Pancreas (tissue), 10 donors: ENCODE measurements around the gene NOB1. TPM values are rescaled to one million over a fixed set of nuclear protein-coding genes. Genes with fewer than 3 reads are reported as not detected.

ENCODE experiments used
- ATAC-seq, 4 donors: fragments of 200-7000 bp; cut with Tn5 transposase; one replicate each; pipeline versions ENCODE4 v1.8.0 to v1.9.1; 2020; ENCODE audit warnings: mild to moderate bottlenecking in 4 of 4, moderate library complexity in 4 of 4
- DNase-seq, 6 donors: peaks; one replicate each; pipeline ENCODE4 v3.0.0-alpha.2; 2020
- FAIRE-seq: peaks from 2 replicates; lab custom pipeline; 2012; peaks lifted over from hg19 to GRCh38; lab: Jason Lieb, UNC
- H3K27ac ChIP-seq, 4 donors: fragments of 200-600 bp; sonication (generic); 1 replicate in 3 of 4; 2 replicates in 1 of 4; pipeline versions ENCODE4 v1.5.0 to v1.8.0; 2020
- H3K27me3 ChIP-seq, 4 donors: fragments of 200-600 bp; one replicate each; pipeline ENCODE4 v1.8.0; 2021
- H3K36me3 ChIP-seq, 3 donors: fragments of 200-600 bp; sonication (generic) in 1 of 3; one replicate each; pipeline versions ENCODE4 v1.5.0 to v1.8.0; 2020 to 2021
- H3K4me1 ChIP-seq, 3 donors: fragments of 200-600 bp; one replicate each; pipeline ENCODE4 v1.8.0; 2021
- H3K4me3 ChIP-seq, 4 donors: fragments of 200-600 bp; sonication (generic) in 2 of 4; one replicate each; pipeline versions ENCODE4 v1.5.0 to v1.8.0; 2020 to 2021
- H3K9me3 ChIP-seq, 4 donors: fragments of 200-600 bp; one replicate each; pipeline ENCODE4 v1.8.0; 2021
- WGBS, 2 donors: extraction: QIAGEN DNeasy Blood & Tissue Kit; methylation state at CpG; one replicate each; pipeline ENCODE4 v1.1.7; 2013; 5-methylcytosine and 5-hydroxymethylcytosine counted together
- intact Hi-C, 3 donors: fragments of 100-400 bp; cut with DNase I; formaldehyde crosslinking; loops; one replicate each; pipeline versions ENCODE4 v1.11.1 to v1.14.2; 2022
- polyA plus RNA-seq, 2 donors: library from polyadenylated mRNA; stranded (reverse); fragments of 200-250 nt; gene quantifications; one replicate each; pipeline ENCODE4 v1.2.3, GENCODE V29; 2013
- total RNA-seq, 6 donors: library from RNA; stranded (reverse); fragmentation: NEBNext Ultra II Directional in 4 of 6; extraction: Animal tissue kit (Norgen Biotek cat#: 25700) in 4 of 6; gene quantifications; one replicate each; pipeline versions ENCODE4 v1.2.1 to v1.2.4, GENCODE V29; 2021 to 2023
- TF ChIP-seq, protein P1 (sequence below), 4 donors: fragments of 200-600 bp; sonication (generic) in 3 of 4; IDR thresholded peaks; one replicate each; pipeline versions ENCODE4 v1.5.0 to v1.8.0; 2021; ENCODE audit warnings: antibody characterized with exemption in 4 of 4
- donor health status: healthy with polysubstance abuse.
- donor health status: DM: no; HTN: no; CAD: no; lungs with moderate emphysema.
- donor health status: DM: no; HTN: no; CAD: no.
- donor health status: control.
- donor health status: control.
- donor health status: Bipolar disorder and iron deficiency.
- donor health status: DM: yes; HTN: yes; CAD: no.
- donor health status: DM: no; HTN: no; CAD: no.
- donor health status: DM: no; HTN: no; CAD: no.
- donor health status: DM: yes; HTN: yes; CAD: no.

Gene NOB1
- total and polyA plus RNA-seq, 8 donors = 33.4 to 123 (median 55.1) TPM

DNA sequence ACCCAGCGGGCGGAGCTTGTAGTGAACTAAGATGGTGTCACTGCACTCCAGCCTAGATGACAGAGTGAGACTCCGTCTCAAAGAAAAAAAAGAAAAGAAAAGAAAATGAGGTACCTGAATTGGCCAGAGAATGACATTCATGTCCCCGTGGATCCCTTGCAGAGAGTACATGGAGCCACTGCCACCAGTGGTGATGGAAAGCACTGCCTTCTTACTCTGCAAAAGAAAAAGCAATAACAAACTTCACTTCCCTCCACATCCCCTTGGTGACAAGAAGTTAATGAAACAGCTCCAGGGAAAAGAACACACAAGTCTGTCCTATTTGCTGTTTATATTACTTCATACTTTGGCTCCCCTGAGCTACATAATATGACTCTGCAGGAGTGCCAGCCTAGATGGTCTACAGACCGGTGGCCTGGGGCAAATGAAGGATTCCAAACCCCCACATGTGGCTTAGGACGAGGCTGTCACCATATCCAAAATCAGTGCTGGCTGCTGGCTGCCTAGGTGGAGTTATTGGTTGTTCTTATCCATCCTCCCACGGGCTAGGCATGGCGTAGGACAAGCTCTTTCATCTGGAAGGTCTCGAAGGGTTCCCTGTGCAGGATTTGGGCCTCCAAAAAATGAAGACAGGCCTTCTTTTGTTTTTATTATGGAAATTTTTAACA, 41.7 kb downstream of the NOB1 start:
- Histone ChIP-seq H3K27ac (no peak overlapping the region), H3K4me3 (no peak overlapping the region), H3K4me1 (peaks cover 11 to 31% (median 11%) of the 10 kb centered on the region in 3 donors), H3K27me3 (no peaks in the 10 kb centered on the region), H3K9me3 (no peaks in the 10 kb centered on the region), H3K36me3 (no peaks in the 10 kb centered on the region)
- TF ChIP-seq, protein P1, sequence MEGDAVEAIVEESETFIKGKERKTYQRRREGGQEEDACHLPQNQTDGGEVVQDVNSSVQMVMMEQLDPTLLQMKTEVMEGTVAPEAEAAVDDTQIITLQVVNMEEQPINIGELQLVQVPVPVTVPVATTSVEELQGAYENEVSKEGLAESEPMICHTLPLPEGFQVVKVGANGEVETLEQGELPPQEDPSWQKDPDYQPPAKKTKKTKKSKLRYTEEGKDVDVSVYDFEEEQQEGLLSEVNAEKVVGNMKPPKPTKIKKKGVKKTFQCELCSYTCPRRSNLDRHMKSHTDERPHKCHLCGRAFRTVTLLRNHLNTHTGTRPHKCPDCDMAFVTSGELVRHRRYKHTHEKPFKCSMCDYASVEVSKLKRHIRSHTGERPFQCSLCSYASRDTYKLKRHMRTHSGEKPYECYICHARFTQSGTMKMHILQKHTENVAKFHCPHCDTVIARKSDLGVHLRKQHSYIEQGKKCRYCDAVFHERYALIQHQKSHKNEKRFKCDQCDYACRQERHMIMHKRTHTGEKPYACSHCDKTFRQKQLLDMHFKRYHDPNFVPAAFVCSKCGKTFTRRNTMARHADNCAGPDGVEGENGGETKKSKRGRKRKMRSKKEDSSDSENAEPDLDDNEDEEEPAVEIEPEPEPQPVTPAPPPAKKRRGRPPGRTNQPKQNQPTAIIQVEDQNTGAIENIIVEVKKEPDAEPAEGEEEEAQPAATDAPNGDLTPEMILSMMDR (IDR thresholded peaks at IDR 0.05) = no peak
- DNase-seq (no peak), FAIRE-seq (no peak), ATAC-seq (no peak)
- WGBS, 2 donors = 90 to 91% methylated on average over 9 of the region's 9 CpGs
- intact Hi-C loops = no loop called here

DNA sequence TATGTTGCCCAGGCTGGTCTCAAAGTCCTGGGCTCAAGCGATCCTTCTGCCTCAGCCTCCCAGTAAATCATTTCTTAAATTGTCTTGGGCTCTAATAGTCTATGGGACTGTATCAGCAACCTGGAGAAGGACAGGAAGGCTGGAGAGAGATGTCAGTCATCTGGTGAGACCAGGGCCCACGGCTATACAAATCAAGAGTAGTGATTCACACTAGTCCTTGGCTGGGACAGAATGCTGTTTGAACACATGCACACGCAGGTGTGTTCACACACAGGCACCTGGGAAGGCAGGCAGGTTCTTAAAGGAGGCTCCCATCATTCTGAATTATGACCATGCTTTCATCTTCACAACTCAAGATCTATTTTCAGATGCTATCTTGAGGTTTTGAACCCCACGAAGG, 42.4 kb downstream of the NOB1 start:
- ATAC-seq (peak; percentile 60 to 76 (median 66)), FAIRE-seq (no peak), DNase-seq (peak in 2 of 6 donors; percentile 54 to 66)
- TF ChIP-seq, protein P1 (IDR thresholded peaks at IDR 0.05) = no peak
- Histone ChIP-seq H3K36me3 (no peaks in the 10 kb centered on the region), H3K27me3 (no peaks in the 10 kb centered on the region), H3K4me3 (no peak overlapping the region), H3K9me3 (no peaks in the 10 kb centered on the region), H3K27ac (peak overlapping the region in 1 of 4 donors; percentile 4), H3K4me1 (peaks cover 11 to 31% (median 11%) of the 10 kb centered on the region in 3 donors)
- intact Hi-C loops = no loop called here
- 48% methylated on average over 4 of the region's 4 CpGs for WGBS, 2 donors

DNA sequence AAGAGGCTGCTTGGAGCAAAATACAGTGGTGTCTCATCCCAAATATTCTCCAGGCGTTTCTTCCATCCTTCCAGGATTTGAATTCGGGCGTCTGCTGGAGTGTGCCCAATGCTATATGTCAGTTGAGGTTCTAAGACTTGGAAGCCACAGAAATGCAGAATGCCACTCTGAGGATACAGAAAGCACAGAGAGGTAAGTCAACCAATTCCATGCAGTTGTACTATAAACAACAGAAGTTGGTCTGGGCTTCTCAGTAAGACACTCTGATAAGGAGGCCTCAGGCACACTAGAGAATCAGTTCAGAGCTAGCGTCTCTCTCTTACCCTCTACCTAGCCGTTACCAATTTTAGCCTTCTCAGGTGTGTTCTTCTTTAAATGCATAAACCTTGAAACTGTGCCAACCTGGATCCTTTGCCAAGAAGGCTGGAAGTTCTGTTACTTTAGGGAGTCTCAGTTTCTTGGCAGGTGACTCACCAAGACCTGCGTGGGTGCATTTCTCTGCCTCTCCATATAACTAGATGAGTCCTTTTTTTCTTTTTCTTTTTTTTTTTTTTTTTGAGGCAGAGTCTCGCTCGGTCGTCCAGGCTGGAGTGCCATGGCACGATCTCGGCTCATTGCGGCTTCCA, 43.5 kb downstream of the NOB1 start:
- Histone ChIP-seq H3K4me1 (peaks cover 11 to 31% (median 13%) of the 10 kb centered on the region in 3 donors), H3K36me3 (no peaks in the 10 kb centered on the region), H3K27me3 (no peaks in the 10 kb centered on the region), H3K27ac (peak overlapping the region in 2 of 4 donors; percentile 18 to 41), H3K9me3 (no peaks in the 10 kb centered on the region), H3K4me3 (no peak overlapping the region)
- WGBS, 2 donors = 46 to 62% methylated on average over 12 of the region's 12 CpGs
- FAIRE-seq (no peak), ATAC-seq (peak; percentile 66 to 81 (median 74)), DNase-seq (peak in 4 of 6 donors; percentile 64 to 87 (median 81))
- intact Hi-C loops = no loop called here
- TF ChIP-seq, protein P1 (IDR thresholded peaks at IDR 0.05) = no peak

DNA sequence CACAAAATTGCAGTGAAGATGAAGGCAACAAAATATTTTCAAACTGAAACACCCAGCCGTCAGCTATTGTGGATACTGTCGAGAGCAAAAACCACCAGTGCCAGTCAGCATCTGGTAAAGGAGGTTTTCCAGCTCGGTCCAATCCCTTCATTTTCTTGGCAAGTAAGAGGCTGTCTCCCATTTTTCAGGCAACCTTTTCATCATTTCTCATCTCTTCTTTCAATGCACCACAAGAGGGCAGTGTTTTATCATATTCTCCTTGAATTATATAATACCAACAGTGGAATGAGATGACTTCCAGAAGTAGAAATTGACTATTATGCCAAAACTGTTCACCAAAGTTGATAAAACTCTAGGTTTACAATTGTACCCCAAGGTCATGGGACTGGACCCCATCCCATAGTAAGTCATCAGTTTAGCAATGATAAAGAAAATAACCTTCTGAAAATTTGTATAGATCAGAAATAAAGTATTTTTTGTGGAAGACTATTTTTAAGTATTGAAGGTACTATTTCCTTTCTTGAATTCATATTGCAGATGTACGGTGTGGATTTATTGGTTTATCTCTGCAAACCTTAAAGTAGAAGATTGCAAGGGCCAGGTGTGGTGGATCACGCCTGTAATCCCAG, 45.2 kb downstream of the NOB1 start:
- DNase-seq = no peak
- no peaks in the 10 kb centered on the region for H3K36me3 ChIP-seq
- H3K27me3 ChIP-seq = no peaks in the 10 kb centered on the region
- intact Hi-C loops = loop anchor here in 1 of 3 donors (10.0 kb wide), 1 partner anchor 45 kb away; the partner anchor contains the start of gene NOB1
- peaks cover 11 to 26% (median 15%) of the 10 kb centered on the region in 3 donors for H3K4me1 ChIP-seq
- 21 to 28% methylated on average over 5 of the region's 5 CpGs for WGBS, 2 donors
- TF ChIP-seq, protein P1 (IDR thresholded peaks at IDR 0.05) = peak; percentile 45 to 61 (median 56)
- H3K27ac ChIP-seq = no peak overlapping the region
- H3K9me3 ChIP-seq = no peaks in the 10 kb centered on the region
- FAIRE-seq = peak; percentile 32
- peak; percentile 44 to 68 (median 64) for ATAC-seq
- no peak overlapping the region for H3K4me3 ChIP-seq
